ENCODE measurements around the gene DMRTC2. TPM values are rescaled to one million over a fixed set of nuclear protein-coding genes. Genes with fewer than 3 reads are reported as not detected.

The DMRTC2 gene
- total RNA-seq, 1 experiment from 2014 or later: not detected

- intact Hi-C loops (cut with micrococcal nuclease): no loop called here
- POLR2A ChIA-PET: interaction anchor here (0.6 to 0.9 kb wide), 2 partner anchors 20 to 1386 kb away, joined by 3 read pairs; partner anchors contain the start of gene RPS19
- no peak for TF ChIP-seq CTCF (IDR thresholded peaks at IDR 0.05; ENCODE audit: unreplicated experiment)
- DNase-seq (ENCODE audit: unreplicated experiment): no peak
- Mint-ChIP-seq H3K27ac (ENCODE audit: low read depth, unreplicated experiment) (no peak overlapping the region), H3K4me3 (ENCODE audit: unreplicated experiment) (no peak overlapping the region), H3K36me3 (ENCODE audit: insufficient read depth, unreplicated experiment) (peaks cover 18% of the 10 kb centered on the region), H3K4me1 (ENCODE audit: insufficient read depth, unreplicated experiment) (peaks cover 9% of the 10 kb centered on the region), H3K27me3 (ENCODE audit: insufficient read depth, unreplicated experiment) (no peaks in the 10 kb centered on the region), H3K9me3 (ENCODE audit: unreplicated experiment) (no peaks in the 10 kb centered on the region)
- no TSS peak for BruUV-seq (replicated peaks)
- CTCF ChIA-PET: no interaction called here
Observed at GRCh38 chr19:41879670-41880328, 35.0 kb downstream of the DMRTC2 start.

DNA sequence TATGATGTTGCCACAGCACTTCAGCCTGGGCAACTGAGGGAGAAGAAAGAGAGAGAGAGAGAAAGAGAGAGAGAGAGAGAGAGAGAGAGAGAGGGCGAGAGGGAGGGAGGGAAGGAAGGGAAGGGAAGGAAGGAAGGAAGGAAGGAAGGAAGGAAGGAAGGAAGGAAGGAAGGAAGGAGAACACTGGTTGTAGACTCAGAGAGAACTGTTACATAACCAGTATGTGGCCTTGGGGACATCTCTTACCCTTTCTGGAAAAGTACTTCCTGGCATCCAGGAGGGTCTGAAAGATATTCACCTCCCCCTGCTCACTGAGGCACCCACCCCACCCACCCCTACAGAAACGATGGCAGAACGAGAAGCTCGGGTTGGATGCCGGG lies 35.5 kb downstream of the DMRTC2 start:
- no peak for TF ChIP-seq CTCF (IDR thresholded peaks at IDR 0.05; ENCODE audit: unreplicated experiment)
- peaks cover 14% of the 10 kb centered on the region for H3K4me1 Mint-ChIP-seq (ENCODE audit: insufficient read depth, unreplicated experiment)
- no peaks in the 10 kb centered on the region for H3K27me3 Mint-ChIP-seq (ENCODE audit: insufficient read depth, unreplicated experiment)
- ChIA-PET CTCF (interaction anchor here (0.5 to 0.8 kb wide), 2 partner anchors 12 to 72 kb away, joined by 3 to 6 read pairs; no protein-coding TSS in a partner anchor), POLR2A (interaction anchor here (0.6 to 0.9 kb wide), 2 partner anchors 20 to 1386 kb away, joined by 3 read pairs; partner anchors contain the start of gene RPS19)
- no TSS peak for BruUV-seq (replicated peaks)
- no peak overlapping the region for H3K4me3 Mint-ChIP-seq (ENCODE audit: unreplicated experiment)
- intact Hi-C loops (cut with micrococcal nuclease): no loop called here
- H3K27ac Mint-ChIP-seq (ENCODE audit: low read depth, unreplicated experiment): no peak overlapping the region
- no peak for DNase-seq (ENCODE audit: unreplicated experiment)
- peaks cover 13% of the 10 kb centered on the region for H3K36me3 Mint-ChIP-seq (ENCODE audit: insufficient read depth, unreplicated experiment)
- no peaks in the 10 kb centered on the region for H3K9me3 Mint-ChIP-seq (ENCODE audit: unreplicated experiment)

- Mint-ChIP-seq H3K36me3 (ENCODE audit: insufficient read depth, unreplicated experiment) (peaks cover 15% of the 10 kb centered on the region), H3K9me3 (ENCODE audit: unreplicated experiment) (no peaks in the 10 kb centered on the region), H3K4me3 (ENCODE audit: unreplicated experiment) (peak within 1 kb of the TSS; percentile 77), H3K27ac (ENCODE audit: low read depth, unreplicated experiment) (peak within 1 kb of the TSS; percentile 95), H3K4me1 (ENCODE audit: insufficient read depth, unreplicated experiment) (peaks cover 24% of the 10 kb centered on the region), H3K27me3 (ENCODE audit: insufficient read depth, unreplicated experiment) (no peaks in the 10 kb centered on the region)
- TF ChIP-seq CTCF (IDR thresholded peaks at IDR 0.05; ENCODE audit: unreplicated experiment): no peak
- BruUV-seq (replicated peaks): TSS peak; percentile 26
- ChIA-PET POLR2A (interaction anchor here (0.6 to 9.8 kb wide), 10 partner anchors 9 to 194 kb away, joined by 3 to 125 read pairs (median 8); partner anchors contain the start of genes RABAC1, RPS19 and ZNF574), CTCF (interaction anchor here (0.5 to 2.0 kb wide), 6 partner anchors 9 to 329 kb away, joined by 3 to 6 read pairs (median 4); no protein-coding TSS in a partner anchor)
- intact Hi-C loops (cut with micrococcal nuclease): no loop called here
- DNase-seq (ENCODE audit: unreplicated experiment): peak; percentile 49
Observed at GRCh38 chr19:41882568-41883462, 38.0 kb downstream of the DMRTC2 start, which contains the start of gene ARHGEF1. Gene ARHGEF1, plus strand, starts transcription at chr19:41883184. Its CDS starts 4,899 bp downstream, at chr19:41888083.

DNA sequence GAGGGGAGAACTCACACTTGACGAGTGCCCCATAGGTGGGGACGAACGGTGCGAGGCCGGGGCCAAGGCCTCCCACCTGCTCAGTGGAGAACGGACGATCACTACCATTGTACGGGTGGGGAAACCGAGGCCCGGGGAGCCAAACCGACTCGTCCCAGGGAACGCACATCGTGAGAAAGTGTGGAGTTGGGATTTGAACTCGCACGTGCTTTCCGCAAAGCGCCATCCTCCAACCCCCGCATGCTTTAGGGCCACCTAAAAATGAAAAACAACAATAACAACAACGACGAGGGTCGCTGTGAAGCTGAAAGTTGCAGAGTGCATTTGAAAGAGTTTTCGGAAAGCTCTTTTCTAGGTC lies 38.6 kb downstream of the DMRTC2 start:
- POLR2A ChIA-PET: interaction anchor here (0.6 to 9.8 kb wide), 11 partner anchors 10 to 361 kb away, joined by 3 to 125 read pairs (median 5); partner anchors contain the start of genes GSK3A, RABAC1, RPS19 and ZNF574
- intact Hi-C loops (cut with micrococcal nuclease): no loop called here
- Mint-ChIP-seq H3K4me1 (ENCODE audit: insufficient read depth, unreplicated experiment) (peaks cover 30% of the 10 kb centered on the region), H3K27me3 (ENCODE audit: insufficient read depth, unreplicated experiment) (no peaks in the 10 kb centered on the region), H3K9me3 (ENCODE audit: unreplicated experiment) (no peaks in the 10 kb centered on the region), H3K27ac (ENCODE audit: low read depth, unreplicated experiment) (peak overlapping the region; percentile 95), H3K4me3 (ENCODE audit: unreplicated experiment) (peak overlapping the region; percentile 77), H3K36me3 (ENCODE audit: insufficient read depth, unreplicated experiment) (peaks cover 20% of the 10 kb centered on the region)
- DNase-seq (ENCODE audit: unreplicated experiment): no peak
- TSS peak; percentile 87 for BruUV-seq (replicated peaks)
- TF ChIP-seq CTCF (IDR thresholded peaks at IDR 0.05; ENCODE audit: unreplicated experiment): no peak
- CTCF ChIA-PET: interaction anchor here (0.5 to 2.0 kb wide), 4 partner anchors 10 to 330 kb away, joined by 3 to 6 read pairs (median 4); no protein-coding TSS in a partner anchor
